Fibroblast of skin of right biceps (primary cell): Measurements from ENCODE around the gene CR1.
"Not testable (repeated sequence)": the region's sequence is repeated elsewhere in the genome, so short reads cannot be mapped to it uniquely, and the experiment has no call there.

Experiments used
- DNase-seq: peaks from one replicate; pipeline ENCODE4 v3.0.0-alpha.2; 2013

CR1 gene

DNA sequence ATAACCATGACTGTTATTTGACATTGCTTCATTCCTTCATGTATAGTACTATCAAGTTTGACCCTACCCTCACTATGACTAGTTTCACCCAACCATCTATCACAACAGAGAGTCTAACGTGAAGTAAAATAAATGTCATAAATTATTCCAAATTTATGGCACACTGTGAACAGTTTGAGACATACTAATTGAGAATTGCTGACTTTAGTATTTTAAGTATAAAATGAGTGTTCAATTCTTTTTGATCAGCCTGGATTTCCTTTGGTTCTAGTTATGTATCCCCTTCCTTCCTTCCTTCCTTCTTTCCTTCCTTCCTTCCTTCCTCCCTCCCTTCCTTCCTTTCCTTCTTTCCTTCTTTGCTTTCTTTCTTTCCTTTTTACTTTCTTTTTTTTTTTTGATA is 14.5 kb downstream of the CR1 start:
- DNase-seq = no peak

DNA sequence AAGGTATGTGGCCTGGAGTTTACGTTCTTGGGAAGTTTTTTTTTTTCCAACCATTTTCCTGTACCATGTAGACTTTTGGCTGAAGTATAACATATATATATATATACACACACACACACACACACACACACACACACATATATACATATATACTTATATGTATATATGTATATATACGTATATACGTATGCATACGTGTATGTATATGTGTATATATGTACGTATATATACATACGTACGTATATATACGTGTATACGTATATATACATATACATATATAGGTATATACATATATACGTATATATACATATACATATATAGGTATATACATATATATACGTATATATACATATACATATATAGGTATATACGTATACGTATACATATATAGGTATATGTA is 18.9 kb downstream of the CR1 start:
- no peak for DNase-seq

DNA sequence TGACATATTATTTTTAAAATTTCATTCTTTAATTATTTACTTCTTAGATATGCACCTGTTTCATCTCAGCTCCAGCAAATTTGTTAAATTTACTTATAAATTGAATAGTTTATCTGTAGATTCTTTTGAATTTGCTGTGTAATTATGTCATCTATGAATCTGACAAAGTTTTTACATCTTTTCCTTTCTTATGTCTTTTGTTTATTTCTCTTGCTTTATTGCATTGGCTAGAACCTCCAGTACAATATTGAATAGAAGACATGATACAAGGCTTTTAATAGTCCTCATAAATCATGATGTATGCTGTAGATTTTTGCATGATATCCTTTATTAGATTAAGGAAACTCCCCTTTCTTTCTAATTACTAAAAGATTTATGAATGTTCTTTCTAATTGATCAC is 20.8 kb downstream of the CR1 start:
- no peak for DNase-seq

DNA sequence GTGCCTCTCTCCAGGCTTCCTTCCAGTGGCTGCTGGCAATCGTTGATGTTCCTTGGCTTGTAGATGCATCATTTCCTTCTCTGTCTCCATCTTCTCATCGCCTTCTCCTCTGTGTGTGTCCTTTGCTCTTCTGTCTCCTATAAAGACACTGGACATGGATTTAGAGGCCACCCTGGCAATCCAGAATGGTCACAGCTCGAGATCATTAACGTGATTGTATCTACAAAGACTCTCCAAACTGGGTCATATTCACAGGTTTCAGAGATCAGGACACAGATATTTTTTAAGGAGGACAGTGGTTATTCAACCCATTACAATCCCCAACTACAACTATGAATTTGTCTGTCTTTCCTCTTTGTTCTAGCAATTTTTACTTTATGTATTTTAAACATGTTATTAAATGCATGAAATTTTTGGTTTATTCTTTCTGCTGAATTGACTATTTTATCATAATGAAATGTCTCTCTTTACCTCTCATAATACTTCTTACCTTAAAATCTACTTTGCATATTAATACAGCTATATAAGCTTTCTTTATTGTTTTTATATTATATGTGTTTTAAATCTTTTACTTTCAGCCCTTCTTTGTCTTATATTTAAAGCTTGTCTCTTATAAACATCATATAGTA is 22.8 kb downstream of the CR1 start:
- DNase-seq = no peak

DNA sequence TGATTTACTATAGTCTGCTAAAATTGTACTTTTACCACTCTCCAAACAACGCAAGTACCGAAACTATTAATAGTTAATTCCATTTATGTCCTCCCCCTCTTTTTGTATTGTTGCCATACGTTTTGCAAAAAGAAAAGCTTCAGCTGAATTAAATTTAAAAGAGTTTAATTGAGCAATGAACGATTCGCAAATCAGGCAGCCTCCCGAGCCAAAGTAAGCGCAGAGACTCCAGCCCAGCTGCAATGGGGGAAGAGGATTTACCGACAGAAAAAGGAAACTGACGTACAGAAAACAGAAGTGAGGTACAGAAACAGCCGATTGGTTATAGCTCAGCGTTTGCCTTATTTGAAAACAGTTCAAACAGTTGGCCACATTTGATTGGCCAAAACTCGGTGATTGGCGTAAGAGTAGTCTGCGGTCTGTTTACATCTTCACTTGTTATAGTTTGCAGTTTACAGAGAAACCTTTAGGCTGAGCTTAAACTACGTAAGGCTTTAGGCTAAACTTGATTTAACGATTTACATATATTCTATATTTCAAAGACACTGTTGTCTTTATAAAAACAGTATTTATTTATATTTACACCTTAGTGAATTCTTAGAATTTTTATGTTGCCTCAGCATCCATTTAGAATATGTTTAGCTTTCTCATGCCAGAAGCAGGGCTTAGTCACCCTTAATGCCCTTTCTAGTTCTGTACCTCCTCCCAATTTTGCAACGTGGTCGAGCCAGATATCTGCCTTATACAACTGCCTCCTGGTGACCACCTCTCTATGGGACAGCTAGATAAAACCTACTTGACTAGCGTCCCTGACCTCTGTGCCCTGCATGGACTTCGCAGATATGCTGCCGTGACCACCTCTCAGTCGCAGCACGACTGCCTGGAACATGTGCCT is 23.8 kb downstream of the CR1 start:
- DNase-seq = peak; percentile 28

DNA sequence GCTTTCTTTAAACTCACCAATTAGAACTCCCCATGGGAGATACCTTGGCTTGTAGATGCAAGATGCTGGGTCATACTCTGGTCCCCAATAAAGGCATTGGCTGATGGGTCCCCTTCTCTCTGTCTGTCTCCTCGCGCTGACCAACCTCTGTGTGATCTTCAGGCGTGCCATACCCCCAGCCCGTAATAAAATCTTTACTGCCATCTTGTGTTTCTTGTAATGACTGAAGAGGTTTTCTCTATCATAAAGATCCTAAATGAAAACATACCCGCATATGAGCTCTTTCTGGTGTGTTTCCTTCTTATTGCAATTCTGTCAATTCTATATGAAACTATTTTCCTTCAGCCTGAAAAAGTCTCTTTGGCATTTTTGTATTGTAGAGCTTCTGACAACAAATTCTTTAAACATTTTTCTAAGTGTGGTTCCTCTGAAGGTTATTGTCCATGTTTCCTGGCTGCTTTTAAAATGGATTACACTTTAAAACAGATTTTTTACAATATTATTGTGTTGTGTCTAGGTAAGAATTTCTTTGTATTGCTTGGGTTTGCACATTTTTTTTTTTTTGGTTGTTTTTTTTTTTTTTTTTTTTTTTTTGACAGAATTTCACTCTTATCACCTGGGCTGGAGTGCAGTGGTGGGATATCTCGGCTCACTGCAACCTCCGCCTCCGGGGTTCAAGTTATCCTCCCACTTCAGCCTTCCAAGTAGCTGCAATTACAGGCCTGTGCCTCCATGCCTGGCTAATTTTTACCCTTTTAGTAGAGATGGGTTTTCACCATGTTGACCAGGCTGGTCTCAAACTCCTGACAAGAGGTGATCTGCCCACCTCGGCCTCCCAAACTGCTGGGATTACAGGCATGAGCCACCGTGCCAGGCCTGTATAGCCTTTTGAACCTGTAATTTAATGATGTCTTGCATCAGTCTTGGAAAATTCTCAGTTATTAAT is 24.7 kb downstream of the CR1 start:
- peak; percentile 13 for DNase-seq

DNA sequence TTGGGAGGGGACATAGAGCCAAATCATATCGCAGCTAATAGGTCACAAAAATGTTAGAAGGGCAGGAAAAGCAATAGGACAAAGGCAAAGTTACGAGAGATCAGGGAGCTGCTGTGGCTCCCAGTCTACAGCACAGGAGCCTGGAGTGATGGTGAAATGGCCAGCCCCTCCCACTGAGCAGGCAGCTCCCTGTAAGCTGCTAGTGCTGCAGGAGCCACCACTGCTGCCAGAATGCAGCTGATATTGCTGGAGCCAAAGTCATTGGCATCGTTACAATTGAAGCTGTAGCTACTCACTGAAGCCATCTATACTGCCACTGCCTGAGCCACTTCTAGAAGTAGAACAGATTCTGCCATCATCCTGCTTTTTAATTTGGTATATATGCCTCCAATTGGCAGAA is 29.3 kb downstream of the CR1 start:
- DNase-seq = not testable (repeated sequence)

DNA sequence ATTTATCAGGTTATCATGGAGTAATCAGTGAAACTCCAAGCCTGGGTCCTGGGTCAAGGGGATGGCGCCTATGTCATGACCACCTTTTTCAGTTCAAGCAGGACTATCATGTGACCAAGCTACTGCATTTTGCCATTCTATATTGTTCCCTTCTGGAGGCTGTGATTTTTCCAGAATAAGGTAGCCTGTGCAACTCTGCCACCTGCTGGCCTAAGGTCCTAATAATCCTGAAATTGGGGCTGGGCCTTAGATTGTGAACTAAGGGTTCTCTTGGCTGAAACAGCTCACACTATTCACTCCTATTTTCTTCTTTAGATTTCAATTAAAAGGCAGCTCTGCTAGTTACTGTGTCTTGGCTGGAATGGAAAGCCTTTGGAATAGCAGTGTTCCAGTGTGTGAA is 32.4 kb downstream of the CR1 start:
- DNase-seq = not testable (repeated sequence)

DNA sequence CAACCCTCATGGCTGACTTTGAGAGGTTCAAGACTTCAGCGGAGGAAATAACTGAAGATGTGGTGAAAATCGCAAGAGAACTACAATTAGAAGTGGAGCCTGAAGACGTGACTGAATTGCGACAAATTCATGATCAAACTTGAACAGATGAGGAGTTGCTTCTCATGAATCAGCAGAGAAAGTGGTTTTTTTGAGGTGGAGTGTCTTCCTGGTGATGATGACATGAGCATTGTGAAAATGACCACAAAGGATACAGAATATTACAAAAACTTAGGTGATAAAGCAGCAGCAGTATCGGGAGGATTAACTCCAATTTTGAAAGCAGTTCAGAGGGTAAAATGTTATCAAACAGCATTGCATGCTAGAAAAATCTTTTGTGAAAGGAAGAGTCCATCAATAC is 40.3 kb downstream of the CR1 start:
- not testable (repeated sequence) for DNase-seq

DNA sequence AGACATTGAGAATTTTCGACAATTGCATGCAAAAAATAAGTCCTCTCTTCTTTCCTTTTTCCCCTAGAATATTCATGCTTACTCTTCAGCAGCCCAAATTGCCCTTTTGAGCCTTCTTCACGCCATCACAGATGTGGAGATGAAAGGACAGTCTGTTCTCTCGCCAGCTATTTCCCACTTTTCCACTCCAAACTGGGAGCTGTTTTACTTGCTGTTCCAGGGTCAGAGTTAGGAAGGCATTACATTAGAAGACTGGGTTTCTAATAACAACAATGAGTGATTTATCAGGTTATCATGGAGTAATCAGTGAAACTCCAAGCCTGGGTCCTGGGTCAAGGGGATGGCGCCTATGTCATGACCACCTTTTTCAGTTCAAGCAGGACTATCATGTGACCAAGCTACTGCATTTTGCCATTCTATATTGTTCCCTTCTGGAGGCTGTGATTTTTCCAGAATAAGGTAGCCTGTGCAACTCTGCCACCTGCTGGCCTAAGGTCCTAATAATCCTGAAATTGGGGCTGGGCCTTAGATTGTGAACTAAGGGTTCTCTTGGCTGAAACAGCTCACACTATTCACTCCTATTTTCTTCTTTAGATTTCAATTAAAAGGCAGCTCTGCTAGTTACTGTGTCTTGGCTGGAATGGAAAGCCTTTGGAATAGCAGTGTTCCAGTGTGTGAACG is 50.9 kb downstream of the CR1 start:
- not testable (repeated sequence) for DNase-seq

DNA sequence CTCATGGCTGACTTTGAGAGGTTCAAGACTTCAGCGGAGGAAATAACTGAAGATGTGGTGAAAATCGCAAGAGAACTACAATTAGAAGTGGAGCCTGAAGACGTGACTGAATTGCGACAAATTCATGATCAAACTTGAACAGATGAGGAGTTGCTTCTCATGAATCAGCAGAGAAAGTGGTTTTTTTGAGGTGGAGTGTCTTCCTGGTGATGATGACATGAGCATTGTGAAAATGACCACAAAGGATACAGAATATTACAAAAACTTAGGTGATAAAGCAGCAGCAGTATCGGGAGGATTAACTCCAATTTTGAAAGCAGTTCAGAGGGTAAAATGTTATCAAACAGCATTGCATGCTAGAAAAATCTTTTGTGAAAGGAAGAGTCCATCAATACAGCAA is 58.9 kb downstream of the CR1 start:
- not testable (repeated sequence) for DNase-seq

DNA sequence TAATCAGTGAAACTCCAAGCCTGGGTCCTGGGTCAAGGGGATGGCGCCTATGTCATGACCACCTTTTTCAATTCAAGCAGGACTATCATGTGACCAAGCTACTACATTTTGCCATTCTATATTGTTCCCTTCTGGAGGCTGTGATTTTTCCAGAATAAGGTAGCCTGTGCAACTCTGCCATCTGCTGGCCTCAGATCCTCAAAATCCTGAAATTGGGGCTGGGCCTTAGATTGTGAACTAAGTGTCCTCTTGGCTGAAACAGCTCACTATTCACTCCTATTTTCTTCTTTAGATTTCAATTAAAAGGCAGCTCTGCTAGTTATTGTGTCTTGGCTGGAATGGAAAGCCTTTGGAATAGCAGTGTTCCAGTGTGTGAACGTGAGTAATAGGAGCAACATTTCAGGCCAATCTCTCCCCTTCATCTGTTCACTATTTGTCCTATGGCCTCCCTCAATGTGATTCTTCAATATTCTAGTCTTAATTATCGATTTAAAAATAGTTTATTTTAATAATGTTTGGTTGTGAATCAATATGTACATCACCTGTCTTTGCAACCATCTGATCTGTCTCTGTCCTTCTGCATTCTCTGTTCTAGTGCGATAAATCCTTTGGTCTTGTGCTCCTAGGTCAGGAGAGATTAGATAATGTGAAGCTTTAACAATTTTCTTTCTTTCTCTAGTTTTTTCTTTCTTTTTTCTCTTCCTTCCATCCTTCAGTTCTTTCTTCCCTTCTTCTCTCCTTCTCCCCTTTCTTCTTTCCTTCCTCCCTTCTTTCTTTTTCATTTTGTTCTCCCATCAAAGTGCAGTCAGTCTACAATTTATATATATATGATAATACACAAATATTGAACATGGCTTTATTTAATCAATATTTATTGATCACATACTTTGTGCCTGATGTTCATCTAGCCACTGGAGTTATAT is 69.8 kb downstream of the CR1 start:
- peak; percentile 9 for DNase-seq

DNA sequence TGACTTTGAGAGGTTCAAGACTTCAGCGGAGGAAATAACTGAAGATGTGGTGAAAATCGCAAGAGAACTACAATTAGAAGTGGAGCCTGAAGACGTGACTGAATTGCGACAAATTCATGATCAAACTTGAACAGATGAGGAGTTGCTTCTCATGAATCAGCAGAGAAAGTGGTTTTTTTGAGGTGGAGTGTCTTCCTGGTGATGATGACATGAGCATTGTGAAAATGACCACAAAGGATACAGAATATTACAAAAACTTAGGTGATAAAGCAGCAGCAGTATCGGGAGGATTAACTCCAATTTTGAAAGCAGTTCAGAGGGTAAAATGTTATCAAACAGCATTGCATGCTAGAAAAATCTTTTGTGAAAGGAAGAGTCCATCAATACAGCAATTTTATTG is 76.0 kb downstream of the CR1 start:
- not testable (repeated sequence) for DNase-seq

DNA sequence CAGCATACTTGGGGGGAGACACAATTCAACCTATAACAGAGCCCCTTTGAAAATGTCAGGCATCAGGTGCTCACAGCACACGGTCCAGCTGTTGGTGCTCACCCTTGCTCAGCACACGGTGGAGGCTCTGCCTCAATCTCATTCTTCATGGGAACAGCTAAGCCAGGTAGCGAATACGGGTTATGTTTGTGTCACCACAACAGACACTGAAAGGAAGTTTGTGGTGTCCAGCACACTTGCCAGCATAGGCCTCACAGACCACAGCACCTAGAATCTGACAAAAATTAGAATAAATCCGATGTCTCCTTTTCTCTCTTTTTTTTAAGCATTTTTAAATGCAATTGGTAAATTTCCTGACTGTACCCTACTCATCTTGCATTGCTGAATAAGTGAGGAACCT is 77.1 kb downstream of the CR1 start:
- not testable (repeated sequence) for DNase-seq

DNA sequence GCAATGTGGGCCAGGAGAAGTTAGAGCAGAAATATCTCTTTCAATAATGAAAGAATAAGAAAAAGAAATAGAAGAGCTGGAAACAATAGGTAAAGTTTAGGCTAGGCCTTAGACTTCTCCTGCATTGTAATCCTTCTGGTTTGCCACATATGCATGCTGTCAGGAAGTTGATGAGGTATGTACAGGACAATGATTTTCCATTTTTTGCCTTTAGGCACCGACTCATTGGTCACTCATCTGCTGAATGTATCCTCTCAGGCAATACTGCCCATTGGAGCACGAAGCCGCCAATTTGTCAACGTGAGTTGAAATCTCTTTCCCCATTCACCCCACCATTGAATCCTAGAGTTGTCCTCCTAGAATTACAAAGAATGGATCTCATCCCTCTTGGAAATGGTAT is 79.4 kb downstream of the CR1 start:
- not testable (repeated sequence) for DNase-seq

DNA sequence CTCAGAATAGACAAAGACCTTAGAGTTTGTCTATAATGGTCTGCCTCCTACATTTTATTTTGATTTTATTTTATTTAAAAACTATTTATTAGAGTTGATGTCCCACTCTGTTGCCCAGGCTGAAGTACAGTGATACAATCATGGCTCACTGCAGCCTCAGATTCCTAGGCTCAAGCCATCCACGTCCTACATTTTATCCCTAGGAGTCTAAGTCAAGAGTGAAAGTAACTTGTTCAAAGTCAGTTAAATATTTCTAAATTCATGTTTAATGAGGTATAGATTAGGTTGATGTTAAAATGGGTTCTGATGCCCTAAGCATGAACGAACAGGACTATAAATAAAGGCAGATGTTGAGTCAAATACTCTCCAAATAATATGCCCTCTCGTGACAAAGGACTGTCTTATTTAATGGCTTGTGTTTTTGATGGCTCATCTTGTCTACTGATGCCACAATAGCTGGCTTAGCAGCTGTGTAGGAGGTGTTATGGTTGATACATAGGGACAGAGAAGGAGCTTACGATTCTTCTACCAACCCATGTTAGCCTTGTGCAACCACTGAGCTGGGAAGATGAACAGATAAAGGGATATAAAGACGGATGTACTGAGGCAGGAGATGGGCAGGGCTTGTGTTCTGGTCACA is 83.0 kb downstream of the CR1 start:
- no peak for DNase-seq

DNA sequence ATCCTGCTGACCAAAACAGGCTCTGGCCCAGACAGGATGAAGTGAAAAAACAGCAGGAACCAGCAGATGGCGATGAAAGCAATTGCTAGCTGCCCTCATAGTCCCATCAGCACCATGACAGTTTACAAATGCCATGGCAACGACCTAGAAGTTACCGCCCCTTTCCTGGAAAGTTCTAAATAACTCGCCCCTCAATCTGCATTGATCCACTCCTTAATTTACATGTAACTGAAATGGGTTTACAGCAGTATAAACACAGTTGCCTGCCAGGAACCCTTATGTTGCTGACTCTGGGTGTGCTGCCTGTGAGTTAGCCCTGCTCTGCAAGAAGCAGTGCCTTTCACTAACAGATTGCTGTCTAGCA is 83.5 kb downstream of the CR1 start:
- peak; percentile 51 for DNase-seq

DNA sequence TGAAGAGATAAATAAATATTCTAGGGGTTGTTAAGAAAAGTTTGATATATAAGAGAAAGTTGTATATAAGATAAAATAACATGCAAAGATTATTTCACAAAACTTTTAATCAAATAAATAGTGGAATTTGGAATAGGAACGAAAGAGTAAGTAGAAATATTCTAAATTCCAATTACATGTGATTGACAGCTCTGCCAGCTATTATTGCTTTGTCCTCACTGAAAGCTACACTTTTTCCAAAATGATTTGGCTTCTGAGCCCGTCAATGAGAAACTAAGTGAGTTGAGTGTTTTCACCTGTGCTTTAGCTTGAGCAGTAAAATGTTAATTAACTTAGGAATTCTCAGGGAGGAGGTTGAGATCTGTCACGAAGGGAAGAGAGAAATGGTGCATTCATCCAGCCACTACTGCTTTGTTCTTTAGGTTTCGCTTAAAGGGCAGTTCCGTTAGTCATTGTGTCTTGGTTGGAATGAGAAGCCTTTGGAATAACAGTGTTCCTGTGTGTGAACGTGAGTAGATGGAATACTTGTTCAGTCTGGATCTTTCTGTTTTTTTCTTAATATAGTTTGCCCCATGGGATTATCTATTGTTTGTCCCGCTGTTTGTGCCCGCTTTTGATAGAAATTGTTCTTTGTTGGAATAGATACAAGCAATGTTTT is 85.7 kb downstream of the CR1 start:
- DNase-seq = no peak

DNA sequence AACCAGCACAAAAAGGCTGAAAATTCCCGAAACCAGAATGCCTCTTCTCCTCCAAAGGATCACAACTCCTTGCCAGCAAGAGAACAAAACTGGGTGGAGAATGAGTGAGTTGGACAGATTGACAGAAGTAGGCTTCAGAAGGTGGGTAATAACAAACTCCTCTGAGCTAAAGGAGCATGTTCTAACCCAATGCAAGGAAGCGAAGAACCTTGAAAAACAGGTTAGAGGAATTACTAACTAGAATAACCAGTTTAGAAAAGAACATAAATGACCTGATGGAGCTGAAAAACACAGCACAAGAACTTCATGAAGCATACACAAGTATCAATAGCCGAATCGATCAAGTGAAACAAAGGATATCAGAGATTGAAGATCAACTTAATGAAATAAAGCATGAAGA is 93.5 kb downstream of the CR1 start:
- DNase-seq = not testable (repeated sequence)

DNA sequence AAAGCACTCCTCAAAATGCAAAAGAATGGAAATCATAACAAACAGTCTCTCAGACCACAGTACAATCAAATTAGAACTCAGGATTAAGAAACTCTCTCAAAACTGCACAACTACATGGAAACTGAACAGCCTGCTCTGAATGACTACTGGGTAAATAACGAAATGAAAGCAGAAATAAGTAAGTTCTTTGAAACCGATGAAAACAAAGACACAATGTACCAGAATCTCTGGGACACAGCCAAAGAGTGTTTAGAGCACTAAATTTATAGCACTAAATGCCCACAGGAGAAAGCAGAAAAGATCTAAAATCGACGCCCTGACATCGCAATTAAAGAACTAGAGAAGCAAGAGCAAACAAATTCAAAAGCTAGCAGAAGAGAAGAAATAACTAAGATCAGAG is 95.2 kb downstream of the CR1 start:
- DNase-seq = not testable (repeated sequence)

DNA sequence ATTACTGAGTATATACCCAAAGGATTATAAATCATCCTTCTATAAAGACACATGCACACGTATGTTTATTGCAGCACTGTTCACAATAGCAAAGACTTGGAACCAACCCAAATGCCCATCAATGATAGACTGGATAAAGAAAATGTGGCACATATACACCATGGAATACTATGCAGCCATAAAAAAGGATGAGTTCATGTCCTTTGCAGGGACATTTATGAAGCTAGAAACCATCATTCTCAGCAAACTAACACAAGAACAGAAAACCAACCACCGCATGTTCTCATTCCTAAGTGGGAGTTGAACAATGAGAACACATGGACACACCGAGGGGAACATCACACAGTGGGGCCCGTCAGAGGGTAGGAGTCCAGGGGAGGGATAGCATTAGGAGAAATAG is 98.1 kb downstream of the CR1 start:
- DNase-seq = not testable (repeated sequence)
